Measurements from ENCODE around the gene TNS3. TPM values are rescaled to one million over a fixed set of nuclear protein-coding genes. Genes with fewer than 3 reads are reported as not detected.

Gene TNS3
- total and polyA plus RNA-seq, 2 donors (not counting 3 experiments of a cell fraction or from before 2014, with no cell fraction given) = 10.4 to 45.1 TPM

- Histone ChIP-seq H3K4me2 (ENCODE audit: insufficient read depth, low read length) (no peak overlapping the region), H3K9ac (replicated peaks; ENCODE audit: extremely low read depth, insufficient read depth, low read length) (no peak overlapping the region), H2AFZ (ENCODE audit: low read depth, low read length) (no peak overlapping the region), H3K36me3 (ENCODE audit: control insufficient read depth in 2 of 2, extremely low read depth in 1 of 2, insufficient read depth in 2 of 2, low read length in 2 of 2) (no peaks in the 10 kb centered on the region), H3K4me1 (ENCODE audit: control insufficient read depth, extremely low read depth, insufficient read depth, low read length) (no peaks in the 10 kb centered on the region), H3K27me3 (ENCODE audit: control insufficient read depth in 2 of 2, insufficient read depth in 2 of 2, low read length in 2 of 2) (no peaks in the 10 kb centered on the region), H4K20me1 (replicated peaks; ENCODE audit: control insufficient read depth, extremely low read depth, insufficient read depth, low read length) (no peaks in the 10 kb centered on the region), H3K9me3 (replicated peaks; ENCODE audit: control insufficient read depth, insufficient read depth, low read length) (no peaks in the 10 kb centered on the region), H3K79me2 (ENCODE audit: control insufficient read depth, insufficient read depth, low read length) (no peaks in the 10 kb centered on the region), H3K9me1 (replicated peaks; ENCODE audit: control insufficient read depth, extremely low read depth, insufficient read depth, low read length) (no peaks in the 10 kb centered on the region), H3K27ac (ENCODE audit: insufficient read depth, low read depth, low read length) (no peak overlapping the region), H3K4me3 (replicated peaks in 1 of 3; ENCODE audit: insufficient read depth in 1 of 3, low read depth in 1 of 3, low read length in 3 of 3) (no peak overlapping the region)
- ChIA-PET POLR2A (no interaction called here), CTCF (interaction anchor here (0.9 kb wide), 1 partner anchor 151 kb away, joined by 3 read pairs; no protein-coding TSS in a partner anchor)
- no TSS peak for BruUV-seq (replicated peaks)
- FAIRE-seq = peak; percentile 66
- no peak for DNase-seq (ENCODE audit: low read depth, low spot score)
- TF ChIP-seq, protein P1, sequence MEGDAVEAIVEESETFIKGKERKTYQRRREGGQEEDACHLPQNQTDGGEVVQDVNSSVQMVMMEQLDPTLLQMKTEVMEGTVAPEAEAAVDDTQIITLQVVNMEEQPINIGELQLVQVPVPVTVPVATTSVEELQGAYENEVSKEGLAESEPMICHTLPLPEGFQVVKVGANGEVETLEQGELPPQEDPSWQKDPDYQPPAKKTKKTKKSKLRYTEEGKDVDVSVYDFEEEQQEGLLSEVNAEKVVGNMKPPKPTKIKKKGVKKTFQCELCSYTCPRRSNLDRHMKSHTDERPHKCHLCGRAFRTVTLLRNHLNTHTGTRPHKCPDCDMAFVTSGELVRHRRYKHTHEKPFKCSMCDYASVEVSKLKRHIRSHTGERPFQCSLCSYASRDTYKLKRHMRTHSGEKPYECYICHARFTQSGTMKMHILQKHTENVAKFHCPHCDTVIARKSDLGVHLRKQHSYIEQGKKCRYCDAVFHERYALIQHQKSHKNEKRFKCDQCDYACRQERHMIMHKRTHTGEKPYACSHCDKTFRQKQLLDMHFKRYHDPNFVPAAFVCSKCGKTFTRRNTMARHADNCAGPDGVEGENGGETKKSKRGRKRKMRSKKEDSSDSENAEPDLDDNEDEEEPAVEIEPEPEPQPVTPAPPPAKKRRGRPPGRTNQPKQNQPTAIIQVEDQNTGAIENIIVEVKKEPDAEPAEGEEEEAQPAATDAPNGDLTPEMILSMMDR (IDR thresholded peaks at IDR 0.05; ENCODE audit: extremely low read depth in 1 of 2, insufficient read depth in 1 of 2, low read depth in 1 of 2, low read length in 2 of 2) = no peak
- TF ChIP-seq JUN (IDR thresholded peaks at IDR 0.05; ENCODE audit: borderline replicate concordance, insufficient read depth, insufficient read length, low read depth) (no peak), FOS (IDR thresholded peaks at IDR 0.05; ENCODE audit: borderline replicate concordance, insufficient read depth, low read length) (no peak), GATA2 (IDR thresholded peaks at IDR 0.05; ENCODE audit: insufficient read depth, insufficient read length, low read depth, low read length) (no peak), MYC (IDR thresholded peaks at IDR 0.05; ENCODE audit: low read depth, low read length) (no peak), POLR2AphosphoS5 (IDR thresholded peaks at IDR 0.05; ENCODE audit: insufficient read depth, low read depth, low read length) (no peak), EZH2 (IDR thresholded peaks at IDR 0.05; ENCODE audit: borderline replicate concordance, low read depth, low read length, severe bottlenecking) (no peak), POLR2A (IDR thresholded peaks at IDR 0.05; ENCODE audit: low read depth, low read length) (no peak)
- TF ChIP-seq, protein P2, sequence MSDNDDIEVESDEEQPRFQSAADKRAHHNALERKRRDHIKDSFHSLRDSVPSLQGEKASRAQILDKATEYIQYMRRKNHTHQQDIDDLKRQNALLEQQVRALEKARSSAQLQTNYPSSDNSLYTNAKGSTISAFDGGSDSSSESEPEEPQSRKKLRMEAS (IDR thresholded peaks at IDR 0.05; ENCODE audit: insufficient read depth, insufficient read length) = no peak
- intact Hi-C loops (cut with micrococcal nuclease) (no loop called here), dilution Hi-C loops (cut with MboI; ENCODE audit: extremely low pct_ligation_motif_present, low sequenced_read_pairs) (no loop called here)
These were observed 42.8 kb upstream of the TNS3 start for GRCh38 chr7:47624689-47625088.

Data from endothelial cell of umbilical vein (primary cell).